Natural killer cell (primary cell): ENCODE measurements around the gene JADE2. TPM values are rescaled to one million over a fixed set of nuclear protein-coding genes. Genes with fewer than 3 reads are reported as not detected.
"Not testable (repeated sequence)": the region's sequence is repeated elsewhere in the genome, so short reads cannot be mapped to it uniquely, and the experiment has no call there.

Source experiments
- ATAC-seq, 3 donors: fragments of 150-1000 bp in 2 of 3; fragments of 200-7000 bp in 1 of 3; cut with Tn5 transposase; 1 replicate in 1 of 3; 2 replicates in 2 of 3; pipeline ENCODE4 v1.10.0; 2021; ENCODE audit warnings: mild to moderate bottlenecking in 2 of 3, moderate library complexity in 2 of 3
- DNase-seq, 2 donors: peaks; one replicate each; pipeline versions ENCODE4 v3.0.0 to v3.0.0-alpha.2; 2013 to 2021; ENCODE audit warnings: mixed read lengths in 1 of 2
- H3K27ac ChIP-seq: one replicate; pipeline ENCODE4 v1.5.1; 2013; ENCODE audit warnings: mild to moderate bottlenecking, low read length
- H3K27me3 ChIP-seq: one replicate; pipeline ENCODE4 v1.6.1; 2013; ENCODE audit warnings: low read length; ENCODE audit not compliant: control insufficient read depth, insufficient read depth
- H3K36me3 ChIP-seq: one replicate; pipeline ENCODE4 v1.6.1; 2013; ENCODE audit warnings: low read length; ENCODE audit not compliant: control insufficient read depth, insufficient read depth
- H3K4me1 ChIP-seq: one replicate; pipeline ENCODE4 v1.6.1; 2013; ENCODE audit warnings: low read length; ENCODE audit not compliant: control insufficient read depth, insufficient read depth
- H3K4me3 ChIP-seq: one replicate; pipeline ENCODE4 v1.5.1; 2013; ENCODE audit warnings: low read length
- H3K9me3 ChIP-seq: one replicate; pipeline ENCODE4 v1.6.1; 2013; ENCODE audit warnings: low read length; ENCODE audit not compliant: control insufficient read depth, insufficient read depth
- H3K27ac Mint-ChIP-seq, 2 donors: one replicate each; pipeline ENCODE4 v1.8.0; 2022; ENCODE audit warnings: mild to moderate bottlenecking in 2 of 2, mixed read lengths in 2 of 2, moderate library complexity in 1 of 2
- H3K27me3 Mint-ChIP-seq, 2 donors: one replicate each; pipeline ENCODE4 v1.8.0; 2022; ENCODE audit warnings: low read depth in 2 of 2, mixed read lengths in 2 of 2
- H3K36me3 Mint-ChIP-seq: one replicate; pipeline ENCODE4 v1.8.0; 2022; ENCODE audit warnings: mixed read lengths
- H3K4me1 Mint-ChIP-seq, 2 donors: one replicate each; pipeline ENCODE4 v1.8.0; 2022; ENCODE audit warnings: mixed read lengths in 2 of 2
- H3K4me3 Mint-ChIP-seq: one replicate; pipeline ENCODE4 v1.8.0; 2022; ENCODE audit warnings: mild to moderate bottlenecking, moderate library complexity, mixed read lengths
- H3K9me3 Mint-ChIP-seq, 2 donors: one replicate each; pipeline ENCODE4 v1.8.0; 2022; ENCODE audit warnings: mixed read lengths in 2 of 2
- WGBS: methylation state at CpG from one replicate; pipeline ENCODE4 v1.1.7; 2013; ENCODE audit warnings: missing lambda C conversion rate; ENCODE audit not compliant: insufficient coverage; 5-methylcytosine and 5-hydroxymethylcytosine counted together
- intact Hi-C: fragments of 100-400 bp; cut with micrococcal nuclease; formaldehyde crosslinking; loops from one replicate; pipeline ENCODE4 v1.14.2; 2022
- total RNA-seq, 4 donors: library from RNA; stranded (reverse); fragments of 120-200 nt in 1 of 4; gene quantifications; one replicate each; pipeline versions ENCODE4 v1.2.3 to v1.2.4, GENCODE V29; 2013 to 2022
- TF ChIP-seq, protein P1 (sequence below): fragments of 200-600 bp; IDR thresholded peaks from one replicate; pipeline ENCODE4 v1.8.0; 2022; ENCODE audit warnings: antibody characterized with exemption

JADE2 gene
- total RNA-seq, 3 donors from 2014 or later (not counting 1 experiment from before 2014, with no cell fraction given) = 130 to 174 (median 173) TPM

DNA sequence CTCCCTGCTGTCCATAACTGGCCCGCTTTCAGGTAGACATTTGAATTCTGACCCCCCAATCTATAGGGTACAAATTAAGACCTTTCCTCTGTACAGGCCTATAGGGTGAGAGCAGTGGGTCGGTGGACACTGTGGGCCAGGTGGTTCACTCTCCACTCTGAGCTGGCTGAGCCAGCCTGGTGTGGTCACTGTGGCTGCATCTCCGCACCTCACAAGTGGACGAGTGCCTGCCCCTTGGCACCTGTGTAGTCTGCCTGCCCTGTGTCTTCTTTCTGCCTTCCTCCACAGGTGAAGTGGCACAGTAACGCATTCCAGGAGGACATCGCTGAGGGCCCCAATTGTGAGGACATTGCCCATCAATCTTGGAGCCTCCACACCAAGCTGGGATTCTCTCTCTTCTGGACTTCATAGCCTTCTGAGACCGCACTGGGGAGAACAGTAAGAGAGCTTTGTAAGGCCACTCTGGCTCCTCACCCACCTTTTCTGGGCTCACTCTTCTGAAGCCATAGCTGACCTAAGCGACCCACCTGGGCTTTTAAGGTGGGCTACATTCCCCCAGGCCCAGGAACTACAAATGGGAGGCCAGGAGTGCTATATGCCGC lies 33.5 kb upstream of the JADE2 start:
- H3K4me3 Mint-ChIP-seq = no peak overlapping the region
- 91% methylated on average over 8 of the region's 9 CpGs for WGBS
- TF ChIP-seq, protein P1, sequence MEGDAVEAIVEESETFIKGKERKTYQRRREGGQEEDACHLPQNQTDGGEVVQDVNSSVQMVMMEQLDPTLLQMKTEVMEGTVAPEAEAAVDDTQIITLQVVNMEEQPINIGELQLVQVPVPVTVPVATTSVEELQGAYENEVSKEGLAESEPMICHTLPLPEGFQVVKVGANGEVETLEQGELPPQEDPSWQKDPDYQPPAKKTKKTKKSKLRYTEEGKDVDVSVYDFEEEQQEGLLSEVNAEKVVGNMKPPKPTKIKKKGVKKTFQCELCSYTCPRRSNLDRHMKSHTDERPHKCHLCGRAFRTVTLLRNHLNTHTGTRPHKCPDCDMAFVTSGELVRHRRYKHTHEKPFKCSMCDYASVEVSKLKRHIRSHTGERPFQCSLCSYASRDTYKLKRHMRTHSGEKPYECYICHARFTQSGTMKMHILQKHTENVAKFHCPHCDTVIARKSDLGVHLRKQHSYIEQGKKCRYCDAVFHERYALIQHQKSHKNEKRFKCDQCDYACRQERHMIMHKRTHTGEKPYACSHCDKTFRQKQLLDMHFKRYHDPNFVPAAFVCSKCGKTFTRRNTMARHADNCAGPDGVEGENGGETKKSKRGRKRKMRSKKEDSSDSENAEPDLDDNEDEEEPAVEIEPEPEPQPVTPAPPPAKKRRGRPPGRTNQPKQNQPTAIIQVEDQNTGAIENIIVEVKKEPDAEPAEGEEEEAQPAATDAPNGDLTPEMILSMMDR = no peak
- H3K4me1 Mint-ChIP-seq = no peaks in the 10 kb centered on the region
- no peaks in the 10 kb centered on the region for H3K36me3 ChIP-seq
- intact Hi-C loops = no loop called here
- H3K27ac ChIP-seq = no peak overlapping the region
- H3K27me3 Mint-ChIP-seq = no peaks in the 10 kb centered on the region
- H3K27ac Mint-ChIP-seq = no peak overlapping the region
- DNase-seq (no peak), ATAC-seq (no peak)
- no peak overlapping the region for H3K4me3 ChIP-seq
- no peaks in the 10 kb centered on the region for H3K27me3 ChIP-seq
- H3K9me3 ChIP-seq = no peaks in the 10 kb centered on the region
- H3K4me1 ChIP-seq = no peaks in the 10 kb centered on the region
- H3K9me3 Mint-ChIP-seq = no peaks in the 10 kb centered on the region
- H3K36me3 Mint-ChIP-seq = no peaks in the 10 kb centered on the region

DNA sequence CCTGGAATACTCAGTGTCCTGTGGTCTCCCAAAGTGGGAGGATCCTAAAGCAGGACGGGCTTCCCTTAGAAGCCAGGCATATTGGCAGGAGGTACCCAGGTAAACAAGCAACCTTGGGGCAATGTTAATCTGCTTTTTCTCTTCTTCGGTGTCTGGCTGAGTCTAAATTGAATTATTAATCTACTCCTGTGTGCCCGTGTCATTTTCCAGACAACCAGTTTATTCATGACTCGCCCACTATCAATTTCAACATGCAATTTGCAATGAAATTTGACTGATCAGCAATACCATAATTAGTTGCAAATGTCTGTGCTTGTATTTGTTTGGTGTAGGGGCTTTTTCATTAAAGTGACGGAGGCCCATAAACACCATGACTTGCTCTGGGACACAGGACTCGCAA lies 32.9 kb upstream of the JADE2 start:
- H3K36me3 ChIP-seq = no peaks in the 10 kb centered on the region
- no peak overlapping the region for H3K27ac ChIP-seq
- ATAC-seq (no peak), DNase-seq (no peak)
- H3K9me3 ChIP-seq = no peaks in the 10 kb centered on the region
- no peaks in the 10 kb centered on the region for H3K27me3 Mint-ChIP-seq
- 95% methylated on average over 5 of the region's 6 CpGs for WGBS
- no peaks in the 10 kb centered on the region for H3K4me1 ChIP-seq
- no peaks in the 10 kb centered on the region for H3K4me1 Mint-ChIP-seq
- H3K36me3 Mint-ChIP-seq = no peaks in the 10 kb centered on the region
- TF ChIP-seq, protein P1 = no peak
- no peak overlapping the region for H3K4me3 ChIP-seq
- intact Hi-C loops = no loop called here
- no peaks in the 10 kb centered on the region for H3K27me3 ChIP-seq
- H3K9me3 Mint-ChIP-seq = no peaks in the 10 kb centered on the region
- no peak overlapping the region for H3K4me3 Mint-ChIP-seq
- H3K27ac Mint-ChIP-seq = no peak overlapping the region

DNA sequence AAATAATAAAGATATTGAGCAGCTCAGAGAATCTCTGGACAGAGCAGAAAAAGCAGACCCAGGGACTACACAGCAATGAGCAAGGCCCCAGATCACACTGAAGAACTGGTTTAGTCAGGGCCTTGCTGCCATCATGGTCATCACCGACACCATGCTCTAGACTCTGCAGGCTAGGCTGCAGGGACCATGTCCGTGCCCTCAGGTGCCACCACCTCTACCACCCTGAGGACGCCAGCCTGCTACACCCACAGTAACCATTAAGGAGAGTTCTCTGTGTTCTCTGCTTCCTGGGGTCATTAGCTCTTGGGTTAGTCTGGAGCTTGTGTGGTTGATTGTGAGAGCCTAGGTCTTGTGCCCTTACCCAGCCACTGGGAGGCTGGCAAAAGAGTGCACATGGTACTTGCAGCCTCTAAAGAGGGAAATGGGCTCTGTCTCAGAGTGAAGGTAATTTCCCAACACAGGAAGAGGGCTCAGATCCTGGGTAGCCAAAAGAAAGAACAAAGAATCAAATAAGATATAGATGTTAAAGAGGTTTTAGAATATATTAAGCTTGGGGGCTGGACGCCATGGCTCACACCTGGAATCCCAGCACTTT lies 31.9 kb upstream of the JADE2 start:
- Histone ChIP-seq H3K27ac (no peak overlapping the region), H3K27me3 (no peaks in the 10 kb centered on the region), H3K9me3 (no peaks in the 10 kb centered on the region), H3K36me3 (no peaks in the 10 kb centered on the region), H3K4me3 (no peak overlapping the region), H3K4me1 (no peaks in the 10 kb centered on the region)
- TF ChIP-seq, protein P1 = no peak
- Mint-ChIP-seq H3K4me1 (no peaks in the 10 kb centered on the region), H3K9me3 (no peaks in the 10 kb centered on the region), H3K36me3 (no peaks in the 10 kb centered on the region), H3K27me3 (no peaks in the 10 kb centered on the region), H3K27ac (no peak overlapping the region), H3K4me3 (no peak overlapping the region)
- ATAC-seq = no peak
- 85% methylated on average over 3 of the region's 4 CpGs for WGBS
- intact Hi-C loops = no loop called here
- DNase-seq = no peak

DNA sequence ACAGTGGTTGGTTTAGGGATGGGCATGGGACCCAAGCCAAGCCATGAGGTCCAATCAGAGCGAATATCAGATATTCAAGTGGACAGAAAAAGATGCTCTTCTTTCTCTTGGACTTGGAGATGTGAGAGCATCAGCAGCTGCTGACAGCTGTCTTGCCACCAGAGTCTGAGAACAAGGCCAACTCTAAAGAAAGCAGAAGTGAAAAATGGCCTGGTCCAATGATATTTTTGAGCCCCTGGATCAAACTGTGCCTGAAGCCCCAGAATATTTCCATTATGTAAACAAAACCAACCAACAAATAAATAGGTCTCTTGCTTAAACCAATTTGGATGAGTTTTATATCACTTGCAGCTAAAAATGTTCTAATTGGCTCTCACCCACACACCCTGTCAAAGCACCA lies 30.7 kb upstream of the JADE2 start:
- no peaks in the 10 kb centered on the region for H3K36me3 ChIP-seq
- H3K4me3 Mint-ChIP-seq = no peak overlapping the region
- H3K36me3 Mint-ChIP-seq = no peaks in the 10 kb centered on the region
- ATAC-seq (no peak), DNase-seq (no peak)
- H3K27me3 ChIP-seq = no peaks in the 10 kb centered on the region
- H3K9me3 ChIP-seq = no peaks in the 10 kb centered on the region
- TF ChIP-seq, protein P1 = no peak
- WGBS = 63% methylated on average over 1 of the region's 1 CpG
- intact Hi-C loops = no loop called here
- no peaks in the 10 kb centered on the region for H3K9me3 Mint-ChIP-seq
- H3K4me1 ChIP-seq = no peaks in the 10 kb centered on the region
- H3K4me1 Mint-ChIP-seq = no peaks in the 10 kb centered on the region
- H3K27ac ChIP-seq = no peak overlapping the region
- no peaks in the 10 kb centered on the region for H3K27me3 Mint-ChIP-seq
- no peak overlapping the region for H3K4me3 ChIP-seq
- H3K27ac Mint-ChIP-seq = no peak overlapping the region

DNA sequence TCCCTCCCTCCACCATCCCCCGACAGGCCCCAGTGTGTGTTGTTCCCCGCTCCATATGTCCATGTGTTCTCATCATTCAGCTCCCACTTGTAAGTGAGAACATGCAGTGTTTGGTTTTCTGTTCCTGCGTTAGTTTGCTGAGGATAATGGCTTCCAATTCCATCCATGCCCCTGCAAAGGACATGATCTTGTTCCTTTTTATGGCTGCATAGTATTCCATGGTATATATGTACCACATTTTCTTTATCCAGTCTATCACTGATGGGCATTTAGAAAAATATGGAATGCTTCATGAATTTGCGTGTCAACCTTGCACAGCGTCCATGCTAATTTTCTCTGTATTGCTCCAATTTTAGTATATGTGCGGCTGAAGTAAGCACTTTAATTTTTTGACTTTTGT lies 25.6 kb upstream of the JADE2 start:
- H3K9me3 Mint-ChIP-seq, H3K4me3 ChIP-seq, intact Hi-C loops, H3K9me3 ChIP-seq, ATAC-seq, H3K27ac Mint-ChIP-seq, H3K27ac ChIP-seq, DNase-seq, H3K27me3 Mint-ChIP-seq, H3K36me3 Mint-ChIP-seq, H3K27me3 ChIP-seq, H3K4me3 Mint-ChIP-seq, H3K36me3 ChIP-seq: not testable (repeated sequence)
- H3K4me1 Mint-ChIP-seq = peaks cover 11 to 13% of the 10 kb centered on the region in 2 donors
- peaks cover 19% of the 10 kb centered on the region for H3K4me1 ChIP-seq
- WGBS = 93% methylated on average over 5 of the region's 6 CpGs
